GM21526 (cell line): ENCODE data around the gene BAG5.

ENCODE experiments used
- ATAC-seq: cut with Tn5 transposase; IDR thresholded peaks from one replicate; pipeline ENCODE4 v1.9.1; 2021; ENCODE audit warnings: moderate library complexity; ENCODE audit not compliant: unreplicated experiment, low FRiP score

The BAG5 gene

DNA sequence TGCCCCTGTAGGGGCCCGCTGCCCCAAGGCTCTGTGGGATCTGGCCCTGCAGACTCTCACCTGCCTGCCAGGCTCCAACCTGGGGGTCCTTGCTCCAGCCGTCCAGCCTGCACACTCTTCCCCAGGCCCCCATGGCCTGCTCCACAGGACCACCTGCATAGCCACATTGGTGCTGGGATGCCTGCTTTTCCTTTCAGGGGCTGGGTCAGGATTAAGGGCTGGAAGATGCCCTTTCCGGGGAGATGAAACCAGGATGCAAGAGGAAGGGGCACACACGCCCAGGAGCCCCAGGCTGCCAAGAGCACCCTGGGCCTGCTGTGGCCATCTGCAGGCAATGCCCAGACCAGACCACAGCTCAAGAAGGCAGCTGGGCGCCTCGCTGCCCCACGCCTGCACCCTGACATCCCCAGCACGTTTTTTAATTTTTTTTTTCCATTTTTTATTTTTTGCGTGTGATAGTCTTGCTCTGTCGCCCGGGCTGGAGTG lies 15.0 kb downstream of the BAG5 start:
- ATAC-seq = no peak

DNA sequence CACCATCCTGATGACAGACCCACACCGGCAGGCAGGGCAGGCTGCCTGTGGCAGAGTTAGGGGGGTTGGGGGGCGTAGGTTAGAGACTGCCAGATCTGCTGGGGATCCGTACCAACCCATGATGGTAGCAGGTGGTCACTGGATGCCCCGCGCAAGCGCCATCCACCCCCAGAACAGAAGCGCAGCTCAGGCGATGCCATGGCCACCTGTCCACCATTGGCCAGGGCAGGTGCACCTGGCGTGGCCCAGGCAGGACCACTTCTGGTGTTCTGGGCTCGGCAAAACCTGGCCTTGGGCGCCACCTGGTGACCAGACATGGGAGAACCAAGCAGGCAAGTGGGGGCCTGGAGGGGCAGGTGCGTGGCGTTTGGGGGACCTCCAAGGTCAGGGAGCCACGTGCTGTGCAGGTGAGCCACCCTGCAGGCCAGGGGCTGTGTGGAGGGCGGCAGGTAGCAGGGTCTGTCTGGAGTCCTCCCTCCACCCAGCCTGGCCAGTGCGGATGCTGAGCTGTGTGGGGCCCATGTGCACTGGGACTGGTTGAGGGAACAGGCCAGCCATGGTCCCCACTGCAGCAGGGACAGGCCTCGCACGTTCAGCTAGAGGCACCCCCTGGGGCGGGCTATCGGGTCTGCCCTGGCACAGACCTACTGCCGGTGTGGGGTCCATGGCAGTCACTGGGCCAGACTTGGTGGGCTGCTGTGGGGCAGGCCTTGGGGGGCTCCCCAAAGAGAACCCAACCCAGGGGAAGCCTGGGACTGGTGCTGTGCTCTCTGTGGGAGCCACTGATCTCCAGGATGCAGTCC lies 15.6 kb downstream of the BAG5 start:
- no peak for ATAC-seq

DNA sequence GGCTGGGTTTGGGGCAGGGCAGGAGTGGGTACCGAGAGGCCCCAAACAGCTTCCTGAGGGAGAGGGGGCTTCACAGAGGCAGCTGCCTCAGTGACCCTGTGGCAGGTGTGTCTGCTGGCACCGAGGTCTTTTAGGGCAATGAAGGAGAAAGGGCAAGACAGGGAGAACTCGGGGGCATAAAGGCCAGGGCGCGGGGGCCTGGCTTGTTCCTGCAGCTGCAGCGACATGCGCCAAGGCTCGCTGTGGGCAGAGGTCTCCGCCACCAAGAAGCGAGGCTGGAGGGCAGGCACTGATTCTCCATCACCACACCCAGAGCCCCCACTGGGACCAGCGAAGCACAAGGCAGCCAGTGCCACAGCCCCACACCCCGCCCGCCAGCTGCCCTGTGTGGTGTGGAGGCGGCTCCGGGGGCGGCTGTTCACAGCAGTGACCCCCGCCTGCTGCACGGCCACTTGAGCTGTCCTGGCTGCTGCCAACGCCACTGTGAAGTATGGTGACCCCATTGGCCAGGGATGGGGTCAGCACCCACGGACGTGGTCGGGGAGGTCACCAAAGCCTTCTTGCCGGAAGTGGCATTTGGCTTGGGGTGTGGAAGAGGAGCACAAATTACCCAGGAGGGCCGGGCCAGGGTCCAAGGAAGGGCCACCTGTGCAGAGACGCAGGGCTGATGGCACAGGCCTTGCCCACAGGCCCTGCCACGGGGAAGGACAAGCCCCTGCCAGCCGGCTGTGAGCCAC lies 16.4 kb downstream of the BAG5 start:
- ATAC-seq = no peak

DNA sequence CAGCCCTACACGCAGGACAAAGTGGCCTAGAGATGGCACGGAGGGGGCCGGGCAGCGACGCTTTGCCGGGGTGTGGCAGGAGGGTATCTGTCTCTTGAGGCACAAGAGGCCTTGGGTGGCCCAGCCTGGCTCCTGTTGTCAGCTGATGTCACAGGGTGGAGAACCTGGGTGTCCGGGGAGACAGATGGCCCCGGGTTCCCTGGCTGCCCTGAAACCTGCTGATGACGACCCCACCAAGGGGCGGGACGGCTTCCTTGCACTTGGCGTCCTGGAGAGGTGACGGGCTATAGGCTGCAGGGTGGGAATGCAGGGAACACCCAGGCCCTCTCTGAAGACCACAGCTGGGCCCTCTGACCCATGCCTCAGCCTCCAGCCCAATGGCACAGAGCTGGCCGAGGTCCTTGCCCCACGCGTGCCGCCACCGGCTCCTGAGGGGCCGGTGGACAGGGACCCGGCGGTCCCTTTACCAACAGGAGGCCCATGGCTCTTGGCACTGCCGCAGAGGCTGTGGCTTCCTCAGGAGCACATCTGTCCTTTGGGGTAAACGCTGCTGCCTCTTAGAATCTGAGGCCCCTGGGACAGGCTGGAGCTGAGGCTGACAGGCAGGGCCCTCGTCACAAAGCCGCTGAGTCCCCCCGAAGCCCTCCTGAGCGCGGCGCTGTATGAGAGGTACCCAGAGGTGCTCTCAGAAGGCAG lies 17.1 kb downstream of the BAG5 start:
- no peak for ATAC-seq

DNA sequence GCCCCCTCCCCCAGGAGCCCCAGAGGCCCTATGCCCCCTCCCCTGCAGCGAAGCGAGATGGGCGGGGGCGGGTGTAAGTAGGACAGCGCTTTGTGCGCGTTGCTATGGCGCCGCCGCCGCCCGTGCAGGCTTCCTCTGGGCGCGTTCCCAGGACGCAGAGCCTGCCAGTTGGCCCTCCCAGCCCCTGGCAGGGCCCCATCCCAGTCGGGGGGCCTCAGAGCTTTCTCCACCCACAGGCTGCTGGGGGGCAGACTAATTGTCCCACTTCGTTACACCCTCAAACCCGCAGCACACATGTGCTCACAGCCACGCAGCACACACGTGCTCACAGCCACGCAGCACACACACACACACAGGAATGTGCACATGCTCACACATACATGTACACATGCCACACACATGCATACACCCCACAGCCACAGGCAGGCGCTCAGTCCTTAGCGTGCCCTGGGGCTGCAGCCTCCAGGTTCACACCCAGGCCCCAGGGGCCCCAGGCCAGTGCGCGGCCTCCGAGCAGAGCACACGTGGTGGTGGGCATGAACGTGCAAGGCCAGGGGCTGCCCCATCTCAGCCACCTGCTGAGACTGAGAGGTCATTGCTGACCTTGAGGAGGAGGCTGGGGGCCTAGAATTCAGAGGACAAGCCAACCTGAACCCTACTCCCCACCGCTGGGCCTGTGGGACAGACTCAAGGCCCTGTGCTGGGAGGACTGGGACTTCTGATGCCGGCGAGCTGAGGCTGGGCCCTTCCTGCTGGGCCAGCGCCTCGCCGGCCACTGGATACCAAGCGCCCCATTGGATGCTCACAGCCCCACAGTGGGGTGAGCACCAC lies 17.9 kb downstream of the BAG5 start:
- no peak for ATAC-seq

DNA sequence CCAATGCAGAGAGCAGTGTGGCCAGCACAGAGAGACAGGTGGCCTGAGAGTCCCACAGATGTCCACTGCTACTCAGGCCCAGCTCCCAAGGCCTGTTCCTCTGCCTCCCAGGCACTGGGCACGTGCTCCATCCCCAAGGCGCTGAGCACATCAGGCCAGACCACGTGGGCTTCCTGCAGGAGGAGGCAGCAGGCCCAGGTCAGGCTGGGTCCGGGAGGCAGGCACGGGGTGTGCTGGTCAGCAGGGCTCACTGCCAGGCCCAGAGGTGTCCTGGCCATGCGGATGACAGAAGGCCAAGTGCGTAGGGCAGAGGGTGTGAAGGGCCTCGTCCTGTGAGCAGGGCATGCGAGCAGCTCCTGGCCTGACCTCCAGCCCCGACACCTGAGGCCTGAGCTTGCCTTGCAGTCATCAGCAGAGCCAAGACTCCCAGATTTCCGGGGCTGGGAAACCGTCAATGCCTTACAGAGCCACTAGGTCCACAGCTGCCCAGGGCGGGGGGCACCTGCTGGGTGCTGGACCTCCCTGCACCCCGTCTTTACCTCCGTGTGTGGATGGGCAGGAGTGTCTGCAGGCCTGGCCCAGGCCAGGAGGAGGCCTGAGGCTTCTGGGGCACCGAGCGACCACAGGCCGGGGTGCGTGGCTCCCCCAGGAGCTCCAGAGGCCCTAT lies 18.6 kb downstream of the BAG5 start:
- no peak for ATAC-seq

- ATAC-seq = no peak
Measured at GRCh38 chr14:103543140-103543539, 19.3 kb downstream of the BAG5 start.

DNA sequence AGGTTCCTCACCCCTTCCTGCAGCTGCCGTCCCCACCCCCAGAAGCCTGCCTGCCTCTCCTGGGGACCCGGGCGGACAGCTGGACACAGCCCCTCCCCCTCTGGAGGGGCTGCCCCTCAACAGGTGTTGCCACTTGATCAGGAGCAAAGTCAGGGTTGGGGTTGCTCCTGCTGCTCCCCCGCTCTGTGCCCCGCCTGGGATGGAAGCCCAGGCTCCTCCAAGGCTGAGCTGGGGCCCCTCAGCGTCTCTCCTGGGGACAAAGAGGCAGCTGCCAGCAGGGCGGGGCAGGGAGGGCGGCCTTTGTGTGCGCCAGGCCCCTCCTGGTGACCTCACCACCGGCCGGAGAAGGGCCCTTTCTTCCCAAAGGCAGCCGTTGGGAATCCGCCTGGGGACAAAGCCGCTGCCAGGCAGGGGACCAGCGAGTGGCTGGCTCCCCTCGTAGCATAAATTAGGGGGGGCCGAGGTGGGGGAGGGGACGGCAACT lies 19.8 kb downstream of the BAG5 start:
- no peak for ATAC-seq

- ATAC-seq = no peak
Measured at GRCh38 chr14:103541709-103542604, 20.5 kb downstream of the BAG5 start.

DNA sequence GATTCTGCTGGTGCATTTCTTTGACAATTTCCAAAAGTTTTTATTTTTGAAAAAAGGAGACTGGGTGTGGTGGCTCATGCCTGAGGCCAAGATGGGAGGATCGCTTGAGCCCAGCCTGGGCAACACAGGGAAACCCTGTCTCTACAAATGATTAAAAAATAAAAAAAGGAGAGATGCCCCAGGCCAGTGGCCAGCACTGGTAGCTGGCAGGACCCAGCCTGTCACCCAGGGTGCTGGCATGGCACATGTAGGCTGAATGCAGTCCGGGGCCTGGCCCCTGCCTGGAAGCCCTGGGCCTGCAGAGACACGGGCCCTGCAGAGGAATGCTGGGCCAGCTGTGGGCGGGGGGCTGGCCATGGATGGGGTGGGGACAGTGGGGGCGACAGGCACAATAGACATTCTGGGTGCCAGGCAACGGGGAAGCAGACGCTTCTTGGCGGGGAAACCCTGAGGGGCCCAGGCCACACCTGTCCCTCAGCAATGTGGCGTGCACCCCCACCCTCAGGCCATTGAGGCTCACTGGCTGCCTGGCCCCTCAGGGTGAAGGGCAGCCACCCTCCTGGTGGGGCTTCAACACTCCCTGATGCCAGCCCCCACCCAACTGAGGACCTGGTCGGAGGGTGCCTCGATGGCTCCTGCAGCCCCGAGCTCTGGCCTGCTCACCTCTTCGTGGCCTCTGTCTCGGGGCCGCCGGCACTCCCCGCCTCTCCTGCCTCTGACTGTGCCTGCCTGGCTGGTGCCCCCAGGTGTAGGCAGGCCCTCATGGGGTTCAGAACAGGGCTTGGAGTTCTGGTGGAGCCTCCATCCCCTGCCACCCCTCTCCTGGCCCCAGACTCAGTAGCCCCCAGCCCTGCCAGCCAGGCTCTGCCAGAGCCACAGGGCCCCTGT lies 21.4 kb downstream of the BAG5 start:
- no peak for ATAC-seq

DNA sequence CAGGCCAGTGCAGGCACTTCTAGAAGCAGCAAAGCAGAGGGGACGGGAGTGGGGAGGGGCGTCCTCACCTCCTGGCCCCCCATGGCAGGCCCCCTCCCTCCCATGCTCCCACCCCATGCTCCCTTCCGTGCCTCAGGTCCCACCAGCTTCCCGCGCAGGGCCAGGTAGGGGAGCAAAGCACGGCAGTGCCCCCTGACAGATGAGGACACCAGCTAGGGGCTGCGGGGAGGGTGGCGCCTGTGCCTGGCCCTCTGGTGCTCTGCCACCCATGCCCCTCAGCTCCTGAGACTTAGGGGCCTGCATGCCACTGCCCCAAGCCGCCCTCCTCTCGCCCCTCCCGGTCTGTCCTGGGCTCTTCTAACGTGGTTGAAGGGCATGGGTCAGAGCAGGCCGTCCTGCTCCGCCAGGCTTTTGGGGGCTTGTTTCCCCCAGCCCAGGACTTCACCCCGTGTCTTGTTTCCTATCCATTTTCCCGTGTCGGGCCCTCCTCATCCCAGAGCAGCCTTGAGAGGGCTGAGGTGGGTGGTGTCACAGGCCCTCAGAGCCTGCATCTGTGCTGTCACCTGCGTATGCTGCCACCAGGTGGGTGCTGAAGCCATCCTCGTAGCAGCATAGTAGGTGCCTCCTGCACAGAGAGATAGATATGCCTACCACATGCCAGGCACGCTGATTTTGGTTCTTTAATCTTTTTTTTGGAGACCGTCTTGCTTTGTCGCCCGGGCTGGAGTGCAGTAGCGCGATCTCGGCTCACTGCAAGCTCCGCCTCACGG lies 23.2 kb downstream of the BAG5 start:
- ATAC-seq = no peak

DNA sequence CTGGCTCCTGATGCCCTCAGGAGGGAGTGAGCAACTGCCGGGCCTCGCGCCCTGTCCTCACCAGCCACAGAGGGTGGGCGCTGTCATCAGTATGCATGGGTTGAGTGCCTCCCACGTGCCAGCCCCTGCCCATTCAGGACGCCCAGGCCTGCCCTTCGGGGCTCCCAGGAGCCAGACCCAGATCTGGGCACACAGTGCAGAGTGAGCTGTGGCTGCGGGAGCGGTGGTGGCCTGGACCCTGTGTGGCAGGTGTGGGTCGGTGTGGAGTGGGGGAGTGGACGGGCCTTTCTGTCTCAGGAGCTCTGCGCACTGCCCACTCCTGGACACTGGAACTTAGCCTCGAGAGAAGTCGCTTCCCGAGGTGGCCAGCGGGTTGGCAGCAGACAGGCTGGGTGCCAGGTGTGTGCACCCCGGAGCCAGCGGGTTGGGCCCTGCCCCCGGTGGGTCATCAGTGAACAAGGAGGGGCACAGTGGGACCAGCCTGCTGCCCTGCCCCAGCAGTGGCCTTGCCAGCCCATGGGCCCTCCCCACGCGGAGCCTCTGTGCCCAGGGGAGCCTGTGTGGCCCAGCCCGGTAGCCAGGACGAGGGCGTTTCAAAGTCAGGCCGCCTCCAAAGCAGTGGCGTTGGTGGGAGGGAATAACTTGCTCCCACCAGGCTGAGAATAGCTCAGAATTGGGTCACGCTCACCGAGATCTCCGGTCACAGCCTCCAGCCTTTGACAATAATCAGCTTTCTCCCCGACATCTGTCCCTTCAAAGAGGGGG lies 24.0 kb downstream of the BAG5 start:
- ATAC-seq = no peak

GRCh38 chr14:103537175-103537990 lies 25.1 kb downstream of the BAG5 start:
- ATAC-seq = no peak

GRCh38 chr14:103536693-103537092 lies 25.8 kb downstream of the BAG5 start:
- no peak for ATAC-seq

DNA sequence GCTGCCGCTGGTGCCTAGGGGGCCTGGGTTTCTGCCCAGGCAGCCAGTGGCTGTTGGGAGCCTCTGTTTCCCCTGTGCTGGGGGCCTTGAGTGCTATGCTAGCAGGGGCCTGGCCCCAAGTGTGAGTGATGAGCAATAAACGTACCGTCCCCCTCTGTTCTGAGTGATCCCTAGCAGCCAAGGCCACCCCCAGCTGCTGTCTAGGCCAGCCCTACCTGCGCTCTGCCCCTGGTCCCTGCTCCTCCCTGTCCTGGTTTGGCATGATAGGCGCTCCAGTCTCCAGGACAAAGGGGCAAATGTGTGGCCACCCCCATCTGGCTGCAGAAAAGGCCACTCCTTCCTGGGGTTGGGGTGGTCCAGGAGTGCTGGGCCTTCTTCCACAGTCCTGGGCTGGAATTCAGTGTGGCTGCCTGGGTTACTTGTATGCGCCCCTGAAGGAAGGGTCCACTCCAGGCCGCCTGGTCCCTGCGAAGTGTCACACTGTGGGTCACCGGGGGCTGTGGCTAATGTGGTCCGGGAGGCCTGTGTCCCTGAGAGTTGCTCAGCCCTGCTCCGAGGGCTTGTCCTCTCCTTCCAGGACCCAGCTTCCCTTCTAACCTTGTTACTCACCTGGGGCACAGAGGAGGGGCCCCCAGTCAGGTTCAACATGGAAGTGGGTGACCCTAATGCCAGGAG lies 26.4 kb downstream of the BAG5 start:
- no peak for ATAC-seq
